H1 (cell line): ENCODE data around the gene CROCC. TPM values are rescaled to one million over a fixed set of nuclear protein-coding genes. Genes with fewer than 3 reads are reported as not detected.

Experiments
- CTCF ChIA-PET: fragments of 300-600 bp; sonication (Branson Sonifier 250); formaldehyde crosslinking; loops from one replicate; lab custom pipeline; 2021; ENCODE audit not compliant: partially characterized antibody; lab: Charles Lee
- POLR2A ChIA-PET: fragments of 300-600 bp; sonication (Branson Sonifier 250); formaldehyde crosslinking; loops from one replicate; lab custom pipeline; 2021; ENCODE audit warnings: inconsistent platforms; ENCODE audit not compliant: partially characterized antibody; lab: Charles Lee
- DNase-seq, 2 experiments: peaks; one replicate each; pipeline versions ENCODE4 v3.0.0 to v3.0.0-alpha.2; 2010 to 2022; ENCODE audit warnings: low spot score in 2 of 2, low read depth in 1 of 2, mixed read lengths in 1 of 2
- FAIRE-seq: peaks from 2 replicates; lab custom pipeline; 2011; peaks lifted over from hg19 to GRCh38; lab: Jason Lieb, UNC
- H2AFZ ChIP-seq: 2 replicates; pipeline ENCODE4 v1.8.1; 2012; ENCODE audit warnings: low read length, inconsistent platforms
- H2AK5ac ChIP-seq: 2 replicates; pipeline ENCODE4 v1.6.1; 2013; ENCODE audit warnings: low read depth, low read length
- H2BK120ac ChIP-seq: replicated peaks from 2 replicates; pipeline ENCODE3; 2013; ENCODE audit warnings: low read depth, low read length, inconsistent platforms
- H2BK12ac ChIP-seq: 2 replicates; pipeline ENCODE4 v1.6.1; 2013; ENCODE audit warnings: low read depth, low read length
- H2BK15ac ChIP-seq: 2 replicates; pipeline ENCODE4 v1.6.1; 2013; ENCODE audit warnings: low read length
- H2BK20ac ChIP-seq: 2 replicates; pipeline ENCODE4 v1.6.1; 2013; ENCODE audit warnings: low read length
- H2BK5ac ChIP-seq: 2 replicates; pipeline ENCODE4 v1.6.1; 2013; ENCODE audit warnings: low read depth, low read length
- H3K14ac ChIP-seq: 2 replicates; pipeline ENCODE4 v1.6.1; 2013; ENCODE audit warnings: inconsistent platforms; ENCODE audit not compliant: insufficient read length
- H3K18ac ChIP-seq: 2 replicates; pipeline ENCODE4 v1.6.1; 2013; ENCODE audit warnings: low read length; ENCODE audit errors: extremely low read depth
- H3K23ac ChIP-seq: 2 replicates; pipeline ENCODE4 v1.6.1; 2013; ENCODE audit warnings: inconsistent platforms; ENCODE audit not compliant: insufficient read length
- H3K23me2 ChIP-seq: 2 replicates; pipeline ENCODE4 v1.6.1; 2013; ENCODE audit warnings: low read depth, low read length
- H3K27ac ChIP-seq: 2 replicates; pipeline ENCODE4 v1.6.1; 2011; ENCODE audit warnings: low read depth, low read length, inconsistent platforms
- H3K27me3 ChIP-seq, 4 experiments: replicated peaks in 1 of 4; 1 replicate in 1 of 4; 2 replicates in 3 of 4; pipeline versions ENCODE4 v1.6.1 to v1.8.1; 2011 to 2013; ENCODE audit warnings: low read length in 3 of 4, mild to moderate bottlenecking in 3 of 4, inconsistent platforms in 2 of 4, mixed read lengths in 2 of 4, moderate library complexity in 1 of 4; ENCODE audit not compliant: control insufficient read depth in 3 of 4, insufficient read depth in 3 of 4; ENCODE audit errors: extremely low read depth in 1 of 4
- H3K36me3 ChIP-seq, 4 experiments: 2 replicates each; pipeline versions ENCODE4 v1.6.1 to v1.8.1; 2011 to 2013; ENCODE audit warnings: mild to moderate bottlenecking in 4 of 4, low read length in 3 of 4, moderate library complexity in 2 of 4, control low read depth in 1 of 4, inconsistent platforms in 1 of 4; ENCODE audit not compliant: insufficient read depth in 4 of 4, control insufficient read depth in 2 of 4
- H3K4ac ChIP-seq: replicated peaks from 2 replicates; pipeline ENCODE3; 2013; ENCODE audit warnings: low read length, low read depth, mixed read lengths, inconsistent platforms; ENCODE audit not compliant: insufficient read length
- H3K4me1 ChIP-seq, 4 experiments: replicated peaks in 1 of 4; 1 replicate in 1 of 4; 2 replicates in 3 of 4; pipeline versions ENCODE4 v1.6.1 to v1.8.1; 2011 to 2013; ENCODE audit warnings: low read length in 3 of 4, inconsistent platforms in 2 of 4, mixed read lengths in 1 of 4; ENCODE audit not compliant: insufficient read depth in 4 of 4, control insufficient read depth in 3 of 4
- H3K4me2 ChIP-seq, 2 experiments: 2 replicates each; pipeline versions ENCODE4 v1.6.1 to v1.8.1; 2011 to 2013; ENCODE audit warnings: low read depth in 2 of 2, low read length in 2 of 2, control low read depth in 1 of 2, inconsistent platforms in 1 of 2, mild to moderate bottlenecking in 1 of 2; ENCODE audit not compliant: insufficient read depth in 1 of 2
- H3K4me3 ChIP-seq, 4 experiments: fragments of 200-600, 300-600 bp in 1 of 4; sonication (generic), shearing (Covaris generic), sonication (Bioruptor Twin) in 1 of 4; 2 replicates each; pipeline versions ENCODE4 v1.5.1 to v1.8.1; 2011 to 2016; ENCODE audit warnings: low read length in 4 of 4, low read depth in 3 of 4, control low read depth in 2 of 4, inconsistent platforms in 2 of 4, mild to moderate bottlenecking in 2 of 4, mixed read lengths in 1 of 4, moderate library complexity in 1 of 4; ENCODE audit not compliant: insufficient read depth in 2 of 4; ENCODE audit errors: extremely low read depth in 1 of 4
- H3K56ac ChIP-seq: replicated peaks from 2 replicates; pipeline ENCODE3; 2013; ENCODE audit warnings: low read depth, mild to moderate bottlenecking, mixed read lengths, low read length, inconsistent platforms; ENCODE audit not compliant: insufficient read length
- H3K79me1 ChIP-seq: 2 replicates; pipeline ENCODE4 v1.6.1; 2013; ENCODE audit warnings: low read depth, low read length, control low read depth
- H3K79me2 ChIP-seq, 2 experiments: 2 replicates each; pipeline versions ENCODE4 v1.6.1 to v1.8.1; 2012 to 2013; ENCODE audit warnings: low read length in 2 of 2, mild to moderate bottlenecking in 2 of 2, inconsistent platforms in 1 of 2; ENCODE audit not compliant: insufficient read depth in 2 of 2, control insufficient read depth in 1 of 2
- H3K9ac ChIP-seq, 4 experiments: replicated peaks in 1 of 4; 1 replicate in 1 of 4; 2 replicates in 3 of 4; pipeline versions ENCODE4 v1.6.1 to v1.8.1; 2011 to 2013; ENCODE audit warnings: low read depth in 3 of 4, low read length in 3 of 4, control low read depth in 2 of 4, mild to moderate bottlenecking in 2 of 4, moderate library complexity in 2 of 4, inconsistent platforms in 1 of 4; ENCODE audit errors: extremely low read depth in 1 of 4
- H3K9me3 ChIP-seq, 2 experiments: 2 replicates each; pipeline versions ENCODE4 v1.6.1 to v1.8.1; 2012 to 2013; ENCODE audit warnings: mild to moderate bottlenecking in 2 of 2, moderate library complexity in 2 of 2, control low read depth in 1 of 2, inconsistent platforms in 1 of 2, low read depth in 1 of 2, low read length in 1 of 2, mixed read lengths in 1 of 2; ENCODE audit not compliant: insufficient read depth in 2 of 2
- H4K20me1 ChIP-seq, 2 experiments: replicated peaks in 1 of 2; 2 replicates each; pipeline versions ENCODE3 to v1.8.1; 2011 to 2013; ENCODE audit warnings: inconsistent platforms in 2 of 2, low read length in 2 of 2, mild to moderate bottlenecking in 1 of 2; ENCODE audit not compliant: insufficient read depth in 2 of 2, control insufficient read depth in 1 of 2
- H4K5ac ChIP-seq: 2 replicates; pipeline ENCODE4 v1.6.1; 2013; ENCODE audit warnings: low read length, low read depth, mixed read lengths, inconsistent platforms; ENCODE audit not compliant: insufficient read length
- H4K8ac ChIP-seq: 2 replicates; pipeline ENCODE4 v1.8.0; 2013; ENCODE audit warnings: mild to moderate bottlenecking, moderate library complexity, low read length, inconsistent platforms; ENCODE audit not compliant: insufficient read depth; ENCODE audit errors: extremely low read depth
- H4K91ac ChIP-seq: replicated peaks from 2 replicates; pipeline ENCODE3; 2013; ENCODE audit warnings: low read length, mixed read lengths, inconsistent platforms; ENCODE audit not compliant: insufficient read length
- CHD2 ChIP-seq: IDR thresholded peaks from 2 replicates; pipeline ENCODE4 v1.6.1; 2012; ENCODE audit warnings: low read length, improper control_type of control experiment
- HDAC2 ChIP-seq, 2 experiments: fragments of 300-600 bp in 1 of 2; sonication (generic) in 1 of 2; IDR thresholded peaks; 2 replicates each; pipeline ENCODE4 v1.6.1; 2011 to 2012; ENCODE audit warnings: low read depth in 2 of 2, low read length in 2 of 2, mild to moderate bottlenecking in 2 of 2, moderate library complexity in 2 of 2, borderline replicate concordance in 1 of 2, inconsistent platforms in 1 of 2
- JUND ChIP-seq: IDR thresholded peaks from 2 replicates; pipeline ENCODE4 v1.6.1; 2011; ENCODE audit warnings: mild to moderate bottlenecking, improper control_type of control experiment, low read length
- KDM1A ChIP-seq: fragments of 200-600, 300-600 bp; sonication (generic); IDR thresholded peaks from 2 replicates; pipeline ENCODE4 v1.7.1; 2016; ENCODE audit warnings: mild to moderate bottlenecking, low read length, borderline replicate concordance
- RNF2 ChIP-seq: fragments of 200-900, 300-1000 bp; sonication (generic); IDR thresholded peaks from 2 replicates; pipeline ENCODE4 v1.7.1; 2016; ENCODE audit warnings: borderline replicate concordance, low read depth, mild to moderate bottlenecking, antibody characterized with exemption, low read length; ENCODE audit not compliant: poor library complexity, severe bottlenecking; ENCODE audit errors: missing control alignments
- SP1 ChIP-seq: IDR thresholded peaks from 2 replicates; pipeline ENCODE4 v1.6.1; 2011; ENCODE audit warnings: low read depth, low read length
- WGBS, 2 experiments: shearing (Covaris generic) in 1 of 2; methylation state at CpG; one replicate each; pipeline versions ENCODE4 v1.1.6 to v1.1.7; 2013 to 2015; ENCODE audit warnings: low lambda C conversion rate in 2 of 2, mixed read lengths in 2 of 2, inconsistent platforms in 1 of 2, low coverage in 1 of 2, missing lambda C conversion rate in 1 of 2; ENCODE audit not compliant: insufficient replicate concordance in 2 of 2, insufficient coverage in 1 of 2, insufficient read length in 1 of 2; ENCODE audit errors: extremely low coverage in 1 of 2, missing lambda C conversion rate in 1 of 2; 5-methylcytosine and 5-hydroxymethylcytosine counted together
- polyA plus RNA-seq, 7 experiments: library from polyadenylated mRNA; depleted of rRNA in 3 of 7; stranded (reverse) in 5 of 7; unstranded in 2 of 7; fragments of >200 nt in 5 of 7; fragments of 200-250 nt in 2 of 7; gene quantifications; 1 replicate in 5 of 7; 2 replicates in 1 of 7; 4 replicates in 1 of 7; pipeline versions ENCODE4 v1.2.1 to v1.2.3, GENCODE V29; 2011 to 2013; ENCODE audit warnings: missing spikeins in 2 of 7, mixed read lengths in 2 of 7
- total RNA-seq: library from RNA; stranded (reverse); fragmentation: NEBNext Ultra II Directional; extraction: Animal tissue kit (Norgen Biotek cat#: 25700); gene quantifications from 2 replicates; pipeline ENCODE4 v1.2.1, GENCODE V29; 2021

The CROCC gene
- total and polyA plus RNA-seq, 2 of the 8 experiments (the other 6 are each of a cell fraction or from before 2014, with no cell fraction given) = 12.1 to 39.5 TPM

DNA sequence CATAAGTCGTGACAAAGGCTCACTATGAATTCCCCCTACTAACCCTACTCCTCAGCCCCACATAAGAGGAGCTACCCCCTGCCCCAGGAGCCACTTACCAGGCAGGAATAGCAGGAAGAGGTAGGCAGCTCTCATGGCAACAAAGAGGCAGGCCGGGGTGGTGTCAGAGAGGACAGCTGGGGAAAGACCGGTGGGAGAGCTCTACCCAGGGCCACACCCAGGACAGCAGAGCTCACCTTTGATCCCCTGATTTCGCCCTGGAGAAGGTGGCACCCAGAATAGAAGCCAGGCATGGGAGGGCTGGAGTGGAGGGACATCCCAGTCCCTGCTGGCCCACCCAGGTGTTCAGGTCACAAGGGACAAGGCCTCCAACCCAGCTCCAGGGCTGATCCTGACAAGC is 56.4 kb downstream of the CROCC start:
- H3K27ac ChIP-seq = no peak overlapping the region

More for the DNA sequence above, 56.4 kb downstream of the CROCC start:
- Histone ChIP-seq H3K14ac (no peak overlapping the region), H4K5ac (no peak overlapping the region), H3K18ac (no peak overlapping the region), H3K9me3 (no peaks in the 10 kb centered on the region), H3K4me1 (peaks cover 0 to 20% (median 13%) of the 10 kb centered on the region in 4 experiments; a peak in 6 of 7 replicates), H3K36me3 (peaks cover 7 to 29% (median 18%) of the 10 kb centered on the region in 4 experiments), H3K27me3 (peaks cover 0 to 3% (median 0%) of the 10 kb centered on the region in 4 experiments; a peak in 1 of 7 replicates), H2AK5ac (no peak overlapping the region), H2BK15ac (no peak overlapping the region), H3K79me2 (peaks cover 0 to 27% of the 10 kb centered on the region in 2 experiments; a peak in 2 of 4 replicates), H2BK5ac (no peak overlapping the region), H3K9ac (no peak overlapping the region), H3K79me1 (peaks cover 12% of the 10 kb centered on the region), H4K20me1 (peaks cover 10 to 21% of the 10 kb centered on the region in 2 experiments), H3K4me2 (peak overlapping the region in 1 of 2 experiments; percentile 83; a peak in 1 of 4 replicates), H3K23me2 (peaks cover 6% of the 10 kb centered on the region), H3K56ac (no peak overlapping the region), H2BK120ac (no peak overlapping the region), H4K91ac (no peak overlapping the region), H3K4ac (no peak overlapping the region), H2BK12ac (no peak overlapping the region), H2BK20ac (no peak overlapping the region), H3K4me3 (no peak overlapping the region), H3K23ac (no peak overlapping the region), H2AFZ (no peak overlapping the region), H4K8ac (peak overlapping the region; percentile 31; the same call in 1 of the 2 replicates)
- FAIRE-seq (no peak), DNase-seq (no peak)
- WGBS, 2 experiments = 86% methylated on average over 4 of the region's 4 CpGs; no CpG with 5 or more reads in 1 of the 2 experiments
- CTCF ChIA-PET = interaction anchor here (0.9 to 14.2 kb wide), 9 partner anchors 9 to 68 kb away, joined by 3 to 267 read pairs (median 5); no protein-coding TSS in a partner anchor
- TF ChIP-seq KDM1A (no peak), CHD2 (no peak), SP1 (no peak), RNF2 (no peak), JUND (no peak), HDAC2 (IDR thresholded peaks at IDR 0.05; ENCODE audit: borderline replicate concordance in 1 of 2, low read depth in 2 of 2, low read length in 2 of 2) (no peak)
- POLR2A ChIA-PET = interaction anchor here (1.4 to 6.6 kb wide), 8 partner anchors 9 to 74 kb away, joined by 5 to 92 read pairs (median 14); no protein-coding TSS in a partner anchor
